Testis (tissue), 2 donors: ENCODE measurements around the gene ATP4B.

Experiments
- POLR2A ChIP-seq: fragments of 450-650 bp; IDR thresholded peaks from one replicate; pipeline ENCODE4 v1.6.1; 2017; ENCODE audit warnings: antibody characterized with exemption, mild to moderate bottlenecking, moderate library complexity
- TF ChIP-seq, protein P1 (sequence below), 3 experiments: fragments of 450-650 bp in 2 of 3; fragments of 200-600 bp in 1 of 3; sonication (generic) in 1 of 3; IDR thresholded peaks; one replicate each; pipeline ENCODE4 v1.5.1; 2016 to 2019; ENCODE audit warnings: antibody characterized with exemption in 3 of 3, mild to moderate bottlenecking in 2 of 3, moderate library complexity in 1 of 3

DNA sequence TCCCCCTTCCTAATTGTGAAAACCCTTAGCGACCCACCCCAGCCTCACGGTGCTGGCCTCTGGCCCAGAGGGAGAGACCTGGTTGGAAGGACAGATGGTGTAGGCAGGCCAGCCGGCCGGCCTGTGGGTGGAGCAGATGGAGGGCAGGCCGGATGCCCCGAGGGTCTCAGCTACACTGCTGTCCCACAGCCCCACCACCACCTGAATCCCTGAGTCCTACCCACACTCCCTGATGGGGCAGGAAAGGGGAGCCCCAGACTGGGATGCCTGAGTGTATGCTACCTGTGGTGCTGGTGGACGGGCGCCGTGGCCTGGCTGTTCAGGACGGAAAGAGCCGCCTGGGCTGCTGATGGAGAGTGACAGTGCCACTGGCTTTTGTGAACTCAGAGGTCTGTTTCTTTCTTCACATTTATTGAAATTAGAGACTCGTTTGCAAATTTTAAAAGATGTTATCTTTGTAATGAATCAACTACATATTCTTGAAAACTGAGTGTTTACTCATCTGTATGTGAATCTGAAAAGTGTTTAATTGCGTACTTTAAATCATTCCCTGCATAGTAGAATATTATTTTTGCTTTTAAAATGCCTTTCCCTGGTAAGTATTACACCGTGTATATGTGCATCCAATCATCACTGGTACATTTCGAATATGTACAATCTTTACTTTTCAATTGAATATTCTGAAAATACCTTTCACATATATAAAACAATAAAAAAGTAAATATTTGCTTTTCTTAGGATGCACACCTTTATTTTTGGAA is 37.8 kb downstream of the ATP4B start:
- TF ChIP-seq, protein P1, sequence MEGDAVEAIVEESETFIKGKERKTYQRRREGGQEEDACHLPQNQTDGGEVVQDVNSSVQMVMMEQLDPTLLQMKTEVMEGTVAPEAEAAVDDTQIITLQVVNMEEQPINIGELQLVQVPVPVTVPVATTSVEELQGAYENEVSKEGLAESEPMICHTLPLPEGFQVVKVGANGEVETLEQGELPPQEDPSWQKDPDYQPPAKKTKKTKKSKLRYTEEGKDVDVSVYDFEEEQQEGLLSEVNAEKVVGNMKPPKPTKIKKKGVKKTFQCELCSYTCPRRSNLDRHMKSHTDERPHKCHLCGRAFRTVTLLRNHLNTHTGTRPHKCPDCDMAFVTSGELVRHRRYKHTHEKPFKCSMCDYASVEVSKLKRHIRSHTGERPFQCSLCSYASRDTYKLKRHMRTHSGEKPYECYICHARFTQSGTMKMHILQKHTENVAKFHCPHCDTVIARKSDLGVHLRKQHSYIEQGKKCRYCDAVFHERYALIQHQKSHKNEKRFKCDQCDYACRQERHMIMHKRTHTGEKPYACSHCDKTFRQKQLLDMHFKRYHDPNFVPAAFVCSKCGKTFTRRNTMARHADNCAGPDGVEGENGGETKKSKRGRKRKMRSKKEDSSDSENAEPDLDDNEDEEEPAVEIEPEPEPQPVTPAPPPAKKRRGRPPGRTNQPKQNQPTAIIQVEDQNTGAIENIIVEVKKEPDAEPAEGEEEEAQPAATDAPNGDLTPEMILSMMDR (IDR thresholded peaks at IDR 0.05): no peak
- no peak for TF ChIP-seq POLR2A
